Caco-2 (cell line): ENCODE data around the gene PHF5A. TPM values are rescaled to one million over a fixed set of nuclear protein-coding genes. Genes with fewer than 3 reads are reported as not detected.
"Not testable (repeated sequence)": the region's sequence is repeated elsewhere in the genome, so short reads cannot be mapped to it uniquely, and the experiment has no call there.

ENCODE experiments used
- BruUV-seq: library from RNA; stranded (reverse); fragments of 400-500 nt; replicated peaks from 2 replicates; lab custom pipeline; 2021; lab: Mats Ljungman, UMichigan
- CTCF ChIA-PET: fragments of 300-600 bp; sonication (Branson Sonifier 250); formaldehyde crosslinking; loops from one replicate; lab custom pipeline; 2022; ENCODE audit warnings: antibody characterized with exemption; lab: Charles Lee
- POLR2A ChIA-PET: fragments of 300-600 bp; sonication (Branson Sonifier 250); formaldehyde crosslinking; loops from one replicate; lab custom pipeline; 2022; ENCODE audit warnings: antibody characterized with exemption; lab: Charles Lee
- DNase-seq, 2 experiments: peaks; one replicate each; pipeline versions ENCODE4 v3.0.0 to v3.0.0-alpha.2; 2020 to 2022
- H3K27me3 ChIP-seq: replicated peaks from 2 replicates; pipeline ENCODE4 v1.6.0; 2011; ENCODE audit warnings: low read length; ENCODE audit not compliant: control insufficient read depth, insufficient read depth
- H3K36me3 ChIP-seq: 2 replicates; pipeline ENCODE4 v1.5.1; 2011; ENCODE audit warnings: low read length; ENCODE audit not compliant: control insufficient read depth, insufficient read depth
- H3K4me1 ChIP-seq: fragments of 250-450 bp; sonication (Bioruptor Pico); 2 replicates; pipeline ENCODE4 v1.5.1; 2020; ENCODE audit warnings: mild to moderate bottlenecking
- H3K4me3 ChIP-seq: 2 replicates; pipeline ENCODE4 v1.5.1; 2011; ENCODE audit warnings: low read depth, mild to moderate bottlenecking, control low read depth, low read length
- H3K9me3 ChIP-seq: fragments of 250-450 bp; sonication (Bioruptor Pico); 2 replicates; pipeline ENCODE4 v1.5.1; 2020; ENCODE audit warnings: mild to moderate bottlenecking, moderate library complexity
- H3K27ac Mint-ChIP-seq: one replicate; pipeline ENCODE4 v1.8.0; 2022; ENCODE audit warnings: mixed read lengths; ENCODE audit not compliant: unreplicated experiment
- H3K27me3 Mint-ChIP-seq: one replicate; pipeline ENCODE4 v1.8.0; 2022; ENCODE audit warnings: mixed read lengths; ENCODE audit not compliant: insufficient read depth, unreplicated experiment
- H3K36me3 Mint-ChIP-seq: one replicate; pipeline ENCODE4 v1.8.0; 2022; ENCODE audit warnings: mild to moderate bottlenecking, mixed read lengths; ENCODE audit not compliant: insufficient read depth, unreplicated experiment
- H3K4me1 Mint-ChIP-seq: one replicate; pipeline ENCODE4 v1.8.0; 2022; ENCODE audit warnings: low read depth, mixed read lengths; ENCODE audit not compliant: unreplicated experiment
- H3K4me3 Mint-ChIP-seq: one replicate; pipeline ENCODE4 v1.8.0; 2022; ENCODE audit warnings: mild to moderate bottlenecking, moderate library complexity, mixed read lengths; ENCODE audit not compliant: unreplicated experiment
- H3K9me3 Mint-ChIP-seq: one replicate; pipeline ENCODE4 v1.8.0; 2022; ENCODE audit warnings: mixed read lengths; ENCODE audit not compliant: unreplicated experiment
- CTCF ChIP-seq, 2 experiments: fragments of 200-600 bp in 1 of 2; IDR thresholded peaks; 1 replicate in 1 of 2; 2 replicates in 1 of 2; pipeline versions ENCODE4 v1.5.1 to v1.8.0; 2011 to 2022; ENCODE audit warnings: antibody characterized with exemption in 1 of 2, control low read depth in 1 of 2, inconsistent platforms in 1 of 2, low read depth in 1 of 2, low read length in 1 of 2, mild to moderate bottlenecking in 1 of 2, moderate library complexity in 1 of 2; ENCODE audit not compliant: insufficient read depth in 1 of 2, severe bottlenecking in 1 of 2, unreplicated experiment in 1 of 2
- intact Hi-C: fragments of 100-400 bp; cut with micrococcal nuclease; formaldehyde crosslinking; loops from one replicate; pipeline ENCODE4 v1.10.0; 2022; ENCODE audit not compliant: unreplicated experiment
- total RNA-seq: library from RNA; stranded (reverse); gene quantifications from 2 replicates; pipeline ENCODE4 v1.2.3, GENCODE V29; 2022

Gene PHF5A
- total RNA-seq, 1 experiment from 2014 or later: 78.6 TPM

- Mint-ChIP-seq H3K36me3 (peaks cover 96% of the 10 kb centered on the region), H3K9me3 (no peaks in the 10 kb centered on the region), H3K27ac (no peak overlapping the region), H3K27me3 (no peaks in the 10 kb centered on the region), H3K4me3 (peak overlapping the region; percentile 49), H3K4me1 (no peaks in the 10 kb centered on the region)
- DNase-seq: no peak
- no TSS peak for BruUV-seq
- POLR2A ChIA-PET: interaction anchor here (0.5 to 0.8 kb wide), 2 partner anchors 26 to 623 kb away, joined by 3 read pairs; partner anchors contain the start of genes PHF5A and SLC25A17
- Histone ChIP-seq H3K4me1 (no peaks in the 10 kb centered on the region; the same call in 1 of the 2 replicates), H3K4me3 (no peak overlapping the region), H3K9me3 (no peaks in the 10 kb centered on the region), H3K36me3 (no peaks in the 10 kb centered on the region), H3K27me3 (no peaks in the 10 kb centered on the region)
- CTCF ChIA-PET: no interaction called here
- no peak for TF ChIP-seq CTCF (IDR thresholded peaks at IDR 0.05; ENCODE audit: insufficient read depth in 1 of 2, low read depth in 1 of 2, low read length in 1 of 2, severe bottlenecking in 1 of 2, unreplicated experiment in 1 of 2)
- intact Hi-C loops: no loop called here
These were observed 26.2 kb downstream of the PHF5A start for GRCh38 chr22:41442240-41442792.

- POLR2A ChIA-PET, CTCF ChIA-PET, H3K36me3 ChIP-seq, H3K9me3 ChIP-seq, H3K9me3 Mint-ChIP-seq, H3K4me3 Mint-ChIP-seq, H3K27me3 Mint-ChIP-seq, BruUV-seq, H3K27ac Mint-ChIP-seq, H3K4me3 ChIP-seq, intact Hi-C loops, H3K27me3 ChIP-seq, H3K4me1 Mint-ChIP-seq, H3K4me1 ChIP-seq, DNase-seq: not testable (repeated sequence)
- peaks cover 96% of the 10 kb centered on the region for H3K36me3 Mint-ChIP-seq
These were observed 28.0 kb downstream of the PHF5A start for GRCh38 chr22:41440511-41440910.

GRCh38 chr22:41437198-41437597 is 31.3 kb downstream of the PHF5A start:
- no peak overlapping the region for H3K4me3 ChIP-seq
- ChIA-PET POLR2A (interaction anchor here (0.6 kb wide), 1 partner anchor 909 kb away, joined by 6 read pairs; no protein-coding TSS in a partner anchor), CTCF (no interaction called here)
- TF ChIP-seq CTCF (IDR thresholded peaks at IDR 0.05; ENCODE audit: insufficient read depth in 1 of 2, low read depth in 1 of 2, low read length in 1 of 2, severe bottlenecking in 1 of 2, unreplicated experiment in 1 of 2): no peak
- H3K27me3 ChIP-seq: no peaks in the 10 kb centered on the region
- peaks cover 3% of the 10 kb centered on the region for H3K36me3 ChIP-seq
- DNase-seq: no peak
- Mint-ChIP-seq H3K4me1 (no peaks in the 10 kb centered on the region), H3K36me3 (peaks cover 86% of the 10 kb centered on the region), H3K27me3 (no peaks in the 10 kb centered on the region), H3K9me3 (no peaks in the 10 kb centered on the region), H3K27ac (no peak overlapping the region), H3K4me3 (no peak overlapping the region)
- no TSS peak for BruUV-seq
- intact Hi-C loops: no loop called here
- H3K9me3 ChIP-seq: no peaks in the 10 kb centered on the region
- no peaks in the 10 kb centered on the region for H3K4me1 ChIP-seq
